A673 (cell line): ENCODE data around the gene CSTPP1. TPM values are rescaled to one million over a fixed set of nuclear protein-coding genes. Genes with fewer than 3 reads are reported as not detected.

ENCODE experiments used
- BruUV-seq: library from RNA; stranded (reverse); fragments of 400-500 nt; replicated peaks from 2 replicates; lab custom pipeline; 2021; lab: Mats Ljungman, UMichigan
- CTCF ChIA-PET: fragments of 300-600 bp; sonication (Branson Sonifier 250); formaldehyde crosslinking; loops from one replicate; lab custom pipeline; 2022; ENCODE audit warnings: antibody characterized with exemption; lab: Charles Lee
- POLR2A ChIA-PET: fragments of 300-600 bp; sonication (Branson Sonifier 250); formaldehyde crosslinking; loops from one replicate; lab custom pipeline; 2022; ENCODE audit warnings: antibody characterized with exemption; ENCODE audit not compliant: low non-redundant PET; lab: Charles Lee
- DNase-seq: peaks from one replicate; pipeline ENCODE4 v3.0.0-alpha.2; 2015; ENCODE audit warnings: low spot score
- H3K27ac ChIP-seq: fragments of 200-600 bp; sonication (generic); 2 replicates; pipeline ENCODE4 v1.5.1; 2016; ENCODE audit warnings: mixed run types, low read depth, mild to moderate bottlenecking, mixed read lengths, antibody characterized with exemption, low read length; ENCODE audit not compliant: poor library complexity, severe bottlenecking
- H3K27me3 ChIP-seq: fragments of 200-600 bp; sonication (generic); replicated peaks from 2 replicates; pipeline ENCODE4 v1.6.1; 2017; ENCODE audit warnings: mixed run types, low read depth, mild to moderate bottlenecking, mixed read lengths, antibody characterized with exemption, low read length; ENCODE audit not compliant: insufficient read depth, poor library complexity
- H3K36me3 ChIP-seq: fragments of 200-600 bp; sonication (generic); 2 replicates; pipeline ENCODE4 v1.6.1; 2016; ENCODE audit warnings: mixed run types, mild to moderate bottlenecking, mixed read lengths, antibody characterized with exemption, low read length; ENCODE audit not compliant: insufficient read depth, poor library complexity, severe bottlenecking
- H3K4me1 ChIP-seq: fragments of 200-600 bp; sonication (generic); 2 replicates; pipeline ENCODE4 v1.6.1; 2017; ENCODE audit warnings: mixed run types, mild to moderate bottlenecking, mixed read lengths, antibody characterized with exemption, low read length; ENCODE audit not compliant: insufficient read depth, poor library complexity, severe bottlenecking
- H3K4me3 ChIP-seq: fragments of 200-600 bp; sonication (generic); 2 replicates; pipeline ENCODE4 v1.5.1; 2016; ENCODE audit warnings: low read depth, mixed run types, mild to moderate bottlenecking, mixed read lengths, low read length; ENCODE audit not compliant: poor library complexity, severe bottlenecking
- H3K9me3 ChIP-seq: fragments of 200-600 bp; sonication (generic); 2 replicates; pipeline ENCODE4 v1.6.1; 2016; ENCODE audit warnings: mixed run types, low read depth, mild to moderate bottlenecking, mixed read lengths, antibody characterized with exemption, low read length; ENCODE audit not compliant: poor library complexity, severe bottlenecking
- CTCF ChIP-seq: fragments of 300-800, 200-600 bp; sonication (generic); conservative IDR thresholded peaks from 2 replicates; pipeline ENCODE4 v1.5.1; 2017; ENCODE audit warnings: low read depth, mild to moderate bottlenecking, antibody characterized with exemption, low read length, moderate library complexity, mixed read lengths
- EZH2 ChIP-seq: fragments of 200-600 bp; sonication (generic); IDR thresholded peaks from 2 replicates; pipeline ENCODE4 v1.6.1; 2017; ENCODE audit warnings: borderline replicate concordance, low read depth, mild to moderate bottlenecking, mixed read lengths, antibody characterized with exemption, low read length; ENCODE audit not compliant: poor library complexity, severe bottlenecking
- intact Hi-C: fragments of 100-400 bp; cut with micrococcal nuclease; formaldehyde crosslinking; loops from one replicate; pipeline ENCODE4 v1.10.0; 2022; ENCODE audit not compliant: unreplicated experiment
- total RNA-seq: library from RNA; stranded (reverse); gene quantifications from 2 replicates; pipeline ENCODE4 v1.2.3, GENCODE V29; 2021

The CSTPP1 gene
- total RNA-seq, 1 experiment from 2014 or later, result 79.3 TPM

GRCh38 chr11:47144541-47144940 is 208.0 kb downstream of the CSTPP1 start:
- TF ChIP-seq CTCF (no peak), EZH2 (no peak)
- H3K27me3 ChIP-seq, result no peaks in the 10 kb centered on the region
- H3K4me3 ChIP-seq, result no peak overlapping the region
- H3K9me3 ChIP-seq, result no peaks in the 10 kb centered on the region
- ChIA-PET POLR2A (no interaction called here), CTCF (interaction anchor here (1.1 kb wide), 1 partner anchor 8 kb away, joined by 4 read pairs; no protein-coding TSS in a partner anchor)
- no TSS peak for BruUV-seq
- intact Hi-C loops, result no loop called here
- H3K36me3 ChIP-seq, result no peaks in the 10 kb centered on the region
- DNase-seq, result no peak
- no peaks in the 10 kb centered on the region for H3K4me1 ChIP-seq
- no peak overlapping the region for H3K27ac ChIP-seq

GRCh38 chr11:47147250-47147649 is 210.7 kb downstream of the CSTPP1 start:
- H3K4me3 ChIP-seq, result no peak overlapping the region
- intact Hi-C loops, result no loop called here
- no peaks in the 10 kb centered on the region for H3K27me3 ChIP-seq
- H3K27ac ChIP-seq, result no peak overlapping the region
- BruUV-seq, result no TSS peak
- POLR2A ChIA-PET, result interaction anchor here (0.6 kb wide), 2 partner anchors 203 to 286 kb away, joined by 5 to 9 read pairs; no protein-coding TSS in a partner anchor
- no peaks in the 10 kb centered on the region for H3K9me3 ChIP-seq
- TF ChIP-seq EZH2 (no peak), CTCF (no peak)
- H3K4me1 ChIP-seq, result no peaks in the 10 kb centered on the region
- DNase-seq, result no peak
- no peaks in the 10 kb centered on the region for H3K36me3 ChIP-seq
- CTCF ChIA-PET, result interaction anchor here (0.6 to 1.2 kb wide), 3 partner anchors 145 to 231 kb away, joined by 3 to 17 read pairs (median 5); no protein-coding TSS in a partner anchor

DNA sequence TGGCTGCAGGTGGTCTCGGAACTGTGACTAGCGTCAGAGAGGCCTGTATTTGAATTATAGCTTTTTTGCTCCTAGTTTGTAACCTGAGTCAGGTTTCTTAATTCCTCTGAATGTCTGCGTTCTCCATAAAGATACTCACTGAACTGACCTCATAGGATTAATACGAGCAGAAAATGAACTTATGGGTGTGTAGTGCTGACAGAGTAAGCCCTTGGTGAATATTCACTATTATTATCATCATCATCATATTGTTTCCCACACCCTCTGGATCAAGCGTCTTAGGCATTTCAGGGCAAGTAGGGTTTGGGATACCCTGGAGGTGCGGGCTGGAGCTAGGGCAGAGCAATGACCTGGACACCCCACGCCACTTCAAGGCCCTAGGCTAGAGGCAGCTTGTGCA is 211.1 kb downstream of the CSTPP1 start:
- POLR2A ChIA-PET, result no interaction called here
- no peaks in the 10 kb centered on the region for H3K9me3 ChIP-seq
- intact Hi-C loops, result no loop called here
- DNase-seq, result no peak
- CTCF ChIA-PET, result interaction anchor here (1.2 kb wide), 1 partner anchor 231 kb away, joined by 5 read pairs; no protein-coding TSS in a partner anchor
- no peaks in the 10 kb centered on the region for H3K36me3 ChIP-seq
- H3K4me1 ChIP-seq, result no peaks in the 10 kb centered on the region
- H3K27me3 ChIP-seq, result no peaks in the 10 kb centered on the region
- TF ChIP-seq CTCF, result no peak
- TF ChIP-seq EZH2, result no peak
- no TSS peak for BruUV-seq
- no peak overlapping the region for H3K4me3 ChIP-seq
- H3K27ac ChIP-seq, result no peak overlapping the region
